ENCODE results near the gene TMC1.
"Not testable (repeated sequence)": the region's sequence is repeated elsewhere in the genome, so short reads cannot be mapped to it uniquely, and the experiment has no call there.

TMC1 gene

GRCh38 chr9:72539824-72540347, 18.5 kb downstream of the TMC1 start:
- TF ChIP-seq SUZ12 (IDR thresholded peaks at IDR 0.05; ENCODE audit: extremely low read depth, insufficient read depth, insufficient read length) (no peak), YY1 (IDR thresholded peaks at IDR 0.05; ENCODE audit: insufficient read depth, insufficient read length) (no peak), ZNF274 (IDR thresholded peaks at IDR 0.05; ENCODE audit: low read depth, low read length) (no peak)
- H3K36me3 ChIP-seq (ENCODE audit: insufficient read depth, insufficient read length, low read length), result no peaks in the 10 kb centered on the region
- peaks cover 16% of the 10 kb centered on the region for H3K9me3 ChIP-seq (ENCODE audit: insufficient read depth, low read length)
- no peak overlapping the region for H3K4me3 ChIP-seq (ENCODE audit: insufficient read length, low read depth)
- no peak for DNase-seq (ENCODE audit: low read depth, low spot score)
- H3K9ac ChIP-seq (ENCODE audit: insufficient read length, low read depth), result no peak overlapping the region
- no peaks in the 10 kb centered on the region for H3K4me1 ChIP-seq (ENCODE audit: insufficient read depth, insufficient read length)
- no peaks in the 10 kb centered on the region for H3K27me3 ChIP-seq (ENCODE audit: insufficient read depth, insufficient read length)

GRCh38 chr9:72540348-72540873, 19.0 kb downstream of the TMC1 start:
- Histone ChIP-seq H3K9me3 (ENCODE audit: insufficient read depth, low read length) (peaks cover 16% of the 10 kb centered on the region), H3K4me3 (ENCODE audit: insufficient read length, low read depth) (no peak overlapping the region), H3K9ac (ENCODE audit: insufficient read length, low read depth) (no peak overlapping the region), H3K27me3 (ENCODE audit: insufficient read depth, insufficient read length) (no peaks in the 10 kb centered on the region), H3K36me3 (ENCODE audit: insufficient read depth, insufficient read length, low read length) (no peaks in the 10 kb centered on the region), H3K4me1 (ENCODE audit: insufficient read depth, insufficient read length) (no peaks in the 10 kb centered on the region)
- TF ChIP-seq SUZ12 (IDR thresholded peaks at IDR 0.05; ENCODE audit: extremely low read depth, insufficient read depth, insufficient read length), result no peak
- no peak for DNase-seq (ENCODE audit: low read depth, low spot score)

GRCh38 chr9:72542537-72542833, 21.1 kb downstream of the TMC1 start:
- H3K4me3 ChIP-seq (ENCODE audit: insufficient read length, low read depth); H3K36me3 ChIP-seq (ENCODE audit: insufficient read depth, insufficient read length, low read length); H3K4me1 ChIP-seq (ENCODE audit: insufficient read depth, insufficient read length); DNase-seq (ENCODE audit: low read depth, low spot score); H3K9me3 ChIP-seq (ENCODE audit: insufficient read depth, low read length); H3K27me3 ChIP-seq (ENCODE audit: insufficient read depth, insufficient read length); H3K9ac ChIP-seq (ENCODE audit: insufficient read length, low read depth): not testable (repeated sequence)

- DNase-seq (ENCODE audit: low read depth, low spot score), result no peak
- H3K4me1 ChIP-seq (ENCODE audit: insufficient read depth, insufficient read length), result no peaks in the 10 kb centered on the region
Observed at GRCh38 chr9:72542917-72543316, 21.5 kb downstream of the TMC1 start.

GRCh38 chr9:72551306-72551705, 29.9 kb downstream of the TMC1 start:
- Histone ChIP-seq H3K27me3 (ENCODE audit: insufficient read depth, insufficient read length) (no peaks in the 10 kb centered on the region), H3K4me1 (ENCODE audit: insufficient read depth, insufficient read length) (no peaks in the 10 kb centered on the region), H3K9me3 (ENCODE audit: insufficient read depth, low read length) (no peaks in the 10 kb centered on the region), H3K9ac (ENCODE audit: insufficient read length, low read depth) (no peak overlapping the region), H3K36me3 (ENCODE audit: insufficient read depth, insufficient read length, low read length) (no peaks in the 10 kb centered on the region), H3K4me3 (ENCODE audit: insufficient read length, low read depth) (no peak overlapping the region)
- no peak for DNase-seq (ENCODE audit: low read depth, low spot score)
- no peak for TF ChIP-seq YY1 (IDR thresholded peaks at IDR 0.05; ENCODE audit: insufficient read depth, insufficient read length)

More at GRCh38 chr9:72542917-72543316, 21.5 kb downstream of the TMC1 start:
- no peaks in the 10 kb centered on the region for H3K27me3 ChIP-seq (ENCODE audit: insufficient read depth, insufficient read length)
- H3K36me3 ChIP-seq (ENCODE audit: insufficient read depth, insufficient read length, low read length), result no peaks in the 10 kb centered on the region
- no peaks in the 10 kb centered on the region for H3K9me3 ChIP-seq (ENCODE audit: insufficient read depth, low read length)
- H3K9ac ChIP-seq (ENCODE audit: insufficient read length, low read depth), result no peak overlapping the region
- no peak for TF ChIP-seq YY1 (IDR thresholded peaks at IDR 0.05; ENCODE audit: insufficient read depth, insufficient read length)
- no peak for TF ChIP-seq ZNF274 (IDR thresholded peaks at IDR 0.05; ENCODE audit: low read depth, low read length)
- no peak for TF ChIP-seq SUZ12 (IDR thresholded peaks at IDR 0.05; ENCODE audit: extremely low read depth, insufficient read depth, insufficient read length)
- no peak overlapping the region for H3K4me3 ChIP-seq (ENCODE audit: insufficient read length, low read depth)

GRCh38 chr9:72552356-72552755, 30.9 kb downstream of the TMC1 start:
- no peak for TF ChIP-seq SUZ12 (IDR thresholded peaks at IDR 0.05; ENCODE audit: extremely low read depth, insufficient read depth, insufficient read length)
- no peak for TF ChIP-seq YY1 (IDR thresholded peaks at IDR 0.05; ENCODE audit: insufficient read depth, insufficient read length)
- no peak for TF ChIP-seq ZNF274 (IDR thresholded peaks at IDR 0.05; ENCODE audit: low read depth, low read length)
- Histone ChIP-seq H3K9me3 (ENCODE audit: insufficient read depth, low read length) (no peaks in the 10 kb centered on the region), H3K27me3 (ENCODE audit: insufficient read depth, insufficient read length) (no peaks in the 10 kb centered on the region), H3K4me1 (ENCODE audit: insufficient read depth, insufficient read length) (no peaks in the 10 kb centered on the region), H3K36me3 (ENCODE audit: insufficient read depth, insufficient read length, low read length) (no peaks in the 10 kb centered on the region), H3K9ac (ENCODE audit: insufficient read length, low read depth) (no peak overlapping the region), H3K4me3 (ENCODE audit: insufficient read length, low read depth) (no peak overlapping the region)
- DNase-seq (ENCODE audit: low read depth, low spot score), result no peak

- TF ChIP-seq ZNF274 (IDR thresholded peaks at IDR 0.05; ENCODE audit: low read depth, low read length) (no peak), YY1 (IDR thresholded peaks at IDR 0.05; ENCODE audit: insufficient read depth, insufficient read length) (no peak), SUZ12 (IDR thresholded peaks at IDR 0.05; ENCODE audit: extremely low read depth, insufficient read depth, insufficient read length) (no peak)
- no peak for DNase-seq (ENCODE audit: low read depth, low spot score)
- H3K9ac ChIP-seq (ENCODE audit: insufficient read length, low read depth), result no peak overlapping the region
- no peaks in the 10 kb centered on the region for H3K36me3 ChIP-seq (ENCODE audit: insufficient read depth, insufficient read length, low read length)
- H3K27me3 ChIP-seq (ENCODE audit: insufficient read depth, insufficient read length), result no peaks in the 10 kb centered on the region
- no peak overlapping the region for H3K4me3 ChIP-seq (ENCODE audit: insufficient read length, low read depth)
- no peaks in the 10 kb centered on the region for H3K9me3 ChIP-seq (ENCODE audit: insufficient read depth, low read length)
- no peaks in the 10 kb centered on the region for H3K4me1 ChIP-seq (ENCODE audit: insufficient read depth, insufficient read length)
Observed at GRCh38 chr9:72554221-72554641, 32.8 kb downstream of the TMC1 start.

- Histone ChIP-seq H3K9ac (ENCODE audit: insufficient read length, low read depth) (no peak overlapping the region), H3K4me1 (ENCODE audit: insufficient read depth, insufficient read length) (no peaks in the 10 kb centered on the region), H3K4me3 (ENCODE audit: insufficient read length, low read depth) (no peak overlapping the region), H3K27me3 (ENCODE audit: insufficient read depth, insufficient read length) (no peaks in the 10 kb centered on the region), H3K9me3 (ENCODE audit: insufficient read depth, low read length) (no peaks in the 10 kb centered on the region), H3K36me3 (ENCODE audit: insufficient read depth, insufficient read length, low read length) (no peaks in the 10 kb centered on the region)
- DNase-seq (ENCODE audit: low read depth, low spot score), result peak; percentile 43
- no peak for TF ChIP-seq YY1 (IDR thresholded peaks at IDR 0.05; ENCODE audit: insufficient read depth, insufficient read length)
Observed at GRCh38 chr9:72557549-72557948, 36.1 kb downstream of the TMC1 start.
